ENCODE measurements around the gene MASP1.

The MASP1 gene

GRCh38 chr3:187186375-187186774, 105.2 kb downstream of the MASP1 start:
- no peak for DNase-seq (ENCODE audit: low read depth)

- no peak for DNase-seq (ENCODE audit: low read depth)
Observed at GRCh38 chr3:187185759-187186158, 105.8 kb downstream of the MASP1 start.

Data from activated T-cell treated with anti-CD3 and anti-CD28 coated beads for 48 hours (primary cell).